Measurements from ENCODE around the gene POU3F3.

The POU3F3 gene

GRCh38 chr2:104862058-104862941, 8.4 kb downstream of the POU3F3 start:
- no peak for DNase-seq

GRCh38 chr2:104863146-104863467, 9.2 kb downstream of the POU3F3 start:
- DNase-seq: no peak

- no peak for DNase-seq
Measured at GRCh38 chr2:104863468-104864279, 9.8 kb downstream of the POU3F3 start.

DNA sequence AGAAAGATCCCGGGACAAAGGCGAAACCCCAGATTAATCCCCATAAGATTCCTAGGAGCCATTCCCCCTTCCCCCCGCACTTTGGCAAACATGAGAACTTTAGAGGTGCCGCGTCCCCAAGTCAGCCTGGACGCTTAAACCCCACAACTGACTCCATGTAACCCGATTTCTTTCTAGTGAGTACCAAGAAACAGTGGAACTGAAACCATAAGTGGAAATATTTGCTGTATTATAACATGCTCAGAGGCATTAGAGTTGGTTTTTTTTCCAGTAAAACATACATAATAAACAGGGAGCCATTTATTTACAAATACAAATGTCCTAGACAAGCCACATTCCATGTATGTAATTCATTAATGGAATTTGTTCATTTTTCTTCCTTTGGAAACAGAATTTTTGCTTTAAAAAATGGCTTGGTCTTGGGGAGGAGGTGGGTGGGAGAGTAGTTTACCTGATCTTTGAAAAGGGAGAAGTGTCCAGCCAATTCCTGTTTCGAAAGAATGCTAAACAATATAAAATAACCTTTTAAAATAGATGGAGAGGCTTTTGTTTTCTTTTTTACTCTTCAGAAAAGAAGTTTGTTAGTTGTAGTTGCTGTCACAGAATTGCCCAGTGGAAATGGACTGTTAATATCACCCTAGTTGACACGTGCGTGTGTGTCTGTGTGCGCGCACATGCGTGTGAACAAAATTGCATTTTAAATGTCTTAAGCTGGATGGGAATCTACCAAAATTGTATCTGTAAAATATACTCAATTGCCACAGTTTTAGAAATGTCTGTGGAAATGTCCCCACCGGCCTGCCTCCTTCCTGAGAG, 10.6 kb downstream of the POU3F3 start:
- no peak for DNase-seq

DNA sequence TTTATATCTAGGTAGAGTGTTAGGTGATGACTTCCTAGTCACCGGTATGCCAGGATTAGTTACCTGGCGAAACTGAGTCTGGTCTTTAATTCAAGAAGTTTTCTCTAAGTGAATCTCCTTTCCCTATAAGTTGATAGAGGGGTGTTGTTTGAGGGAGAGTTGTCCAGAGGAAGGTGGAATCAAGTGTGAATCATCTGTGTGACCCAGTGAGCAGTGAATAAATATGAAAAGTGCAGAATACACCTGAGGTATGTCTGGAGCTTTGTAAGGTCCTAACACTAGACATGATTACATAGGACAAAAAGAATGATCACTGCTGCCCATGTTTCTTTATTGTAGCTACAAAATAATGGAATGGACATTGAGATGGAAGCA, 11.2 kb downstream of the POU3F3 start:
- no peak for DNase-seq

DNA sequence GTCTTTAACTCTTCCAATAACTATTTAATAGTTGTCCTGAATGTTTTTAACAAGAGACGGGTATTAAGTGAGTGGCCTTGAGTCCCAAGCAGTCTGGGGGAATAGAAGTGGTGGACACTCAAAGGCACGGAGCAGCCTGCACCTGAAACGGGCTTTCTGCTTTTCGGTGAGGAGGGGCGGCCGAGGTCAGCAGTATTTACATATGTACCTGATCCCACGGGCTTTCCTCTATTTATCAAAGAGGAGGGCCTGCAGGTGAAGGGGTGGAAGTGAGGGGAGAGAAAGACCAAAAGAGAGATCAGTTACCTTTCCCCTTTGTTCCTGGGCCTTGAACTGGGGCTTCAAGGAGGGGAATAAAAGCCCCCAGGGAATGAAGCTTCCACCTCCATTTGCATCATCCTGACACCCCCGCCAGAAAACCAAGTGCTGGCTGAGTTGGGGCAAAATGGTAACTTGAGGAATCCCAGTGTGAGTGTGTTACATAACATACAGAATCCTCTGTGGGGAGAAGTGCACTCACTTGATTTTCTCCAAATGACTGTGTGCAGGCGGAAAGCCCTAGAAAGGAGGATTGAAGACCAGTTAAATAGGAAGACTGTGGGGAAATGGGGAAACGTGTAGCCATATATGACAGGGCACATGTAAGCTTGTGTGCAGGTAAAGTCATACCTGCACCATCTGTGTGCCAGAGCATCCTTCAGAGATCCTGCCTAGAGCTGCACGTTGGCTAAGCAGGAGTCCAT, 12.4 kb downstream of the POU3F3 start:
- DNase-seq: no peak

GRCh38 chr2:104866883-104867812, 13.2 kb downstream of the POU3F3 start:
- DNase-seq: no peak

DNA sequence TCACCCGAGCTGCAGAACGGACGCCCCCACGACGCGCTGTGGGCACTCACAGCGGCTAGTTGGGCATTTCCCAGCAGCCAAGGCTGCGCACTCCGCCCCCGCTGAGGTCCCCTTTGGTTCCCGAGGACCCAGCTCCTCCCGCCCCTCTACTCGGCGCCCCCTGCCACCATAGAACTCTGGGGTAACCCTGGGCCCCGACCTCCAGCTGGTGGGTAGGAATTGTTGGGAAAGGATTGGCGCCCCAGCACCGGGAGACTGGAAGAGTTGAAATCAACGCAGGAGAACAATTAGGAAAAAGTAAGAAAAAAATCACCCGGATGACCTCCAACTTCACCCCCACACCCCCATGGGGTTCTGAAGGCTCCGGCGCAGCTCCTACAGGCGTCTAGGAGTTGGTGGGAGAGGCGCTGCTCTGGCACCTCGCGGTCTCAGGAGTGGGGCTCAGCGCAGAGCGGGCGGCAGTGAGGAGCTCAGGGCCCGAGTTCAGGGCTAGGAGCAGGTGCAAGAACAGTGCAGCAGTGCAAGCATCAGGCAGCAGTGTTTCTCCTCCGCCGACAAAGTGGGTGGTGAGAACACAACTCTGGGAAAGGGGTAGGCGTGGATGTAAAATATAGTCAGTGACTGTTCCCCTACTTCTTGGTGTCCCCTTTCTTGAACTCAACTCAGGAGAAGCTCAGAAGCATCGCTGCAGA, 14.0 kb downstream of the POU3F3 start:
- DNase-seq: no peak

DNA sequence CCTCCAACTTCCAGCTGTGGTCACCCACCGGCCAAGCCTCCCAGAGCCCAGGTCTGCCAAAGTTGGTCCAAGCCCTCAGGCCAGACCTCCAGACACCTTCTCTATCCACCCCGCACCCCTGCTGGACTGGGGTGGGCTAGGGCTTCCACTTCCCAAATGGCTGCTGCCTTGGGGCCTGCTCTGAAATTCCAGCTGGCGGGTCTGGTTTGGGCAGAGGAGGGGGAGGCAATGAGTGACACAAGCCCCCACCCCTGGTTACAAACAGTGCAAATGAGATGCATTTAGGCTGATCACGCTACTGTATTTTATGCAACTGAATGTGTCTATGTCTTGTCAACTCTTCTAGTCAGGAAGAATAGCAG, 14.6 kb downstream of the POU3F3 start:
- DNase-seq: no peak

- no peak for DNase-seq
Measured at GRCh38 chr2:104870100-104870975, 16.4 kb downstream of the POU3F3 start.

DNA sequence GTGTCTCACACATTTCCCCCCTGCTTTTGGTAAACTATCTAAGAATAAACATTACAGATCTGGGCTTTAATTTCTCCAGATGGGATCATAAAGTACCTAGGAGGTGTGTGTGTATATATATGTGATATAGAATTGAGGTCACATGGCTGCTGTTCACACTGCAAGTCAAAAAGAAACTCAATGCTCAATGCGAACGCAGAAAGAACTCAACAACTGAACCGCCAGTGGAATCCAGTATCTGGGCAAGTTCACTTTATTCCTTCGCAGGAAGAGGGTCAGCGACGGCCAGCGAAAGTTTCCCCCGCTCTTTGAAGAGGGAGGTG, 17.7 kb downstream of the POU3F3 start:
- DNase-seq: no peak

GRCh38 chr2:104871972-104872865, 18.3 kb downstream of the POU3F3 start:
- no peak for DNase-seq

DNA sequence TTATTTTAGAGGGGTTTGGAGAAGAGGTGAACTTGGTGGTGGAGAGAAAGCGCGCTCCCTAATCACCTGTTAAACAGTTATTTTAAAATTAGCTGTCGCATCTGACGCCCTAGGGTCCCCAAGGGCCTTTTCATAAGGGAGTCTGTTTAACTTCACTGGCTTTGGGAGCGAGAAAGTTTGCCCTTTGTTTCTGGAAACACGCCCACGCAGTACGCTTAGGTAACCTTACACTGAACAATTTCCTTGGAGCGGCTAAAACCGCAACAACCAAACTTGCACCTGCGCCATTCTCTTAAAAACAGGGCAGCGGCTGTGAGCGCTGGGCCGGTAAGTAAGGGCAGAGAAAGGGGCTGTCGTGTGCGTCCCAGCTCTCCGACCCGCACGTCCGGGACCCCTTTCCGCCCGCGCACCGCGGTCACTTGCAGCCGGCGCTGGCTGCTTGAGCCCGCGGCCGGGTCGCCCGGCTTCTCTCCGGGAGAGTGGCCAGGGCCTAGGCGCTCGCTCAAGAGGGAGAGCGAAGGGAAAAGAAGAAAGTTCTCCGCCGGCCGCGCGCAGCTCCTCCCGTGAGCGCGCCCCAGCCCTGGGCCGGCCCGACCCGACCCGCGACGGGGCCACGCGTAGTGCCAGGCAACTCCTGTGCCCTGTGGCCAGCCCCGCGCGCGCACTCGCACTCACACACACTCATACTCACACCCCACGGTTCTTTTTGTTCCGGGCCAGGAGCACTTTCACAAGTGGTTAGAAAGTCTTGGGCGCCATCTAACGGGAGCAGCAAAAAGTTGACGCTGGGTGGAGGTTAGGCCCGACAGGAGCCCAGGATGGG, 19.2 kb downstream of the POU3F3 start:
- peak; percentile 76 for DNase-seq

- no peak for DNase-seq
Measured at GRCh38 chr2:104873689-104874054, 19.8 kb downstream of the POU3F3 start.

GRCh38 chr2:104874230-104874629, 20.3 kb downstream of the POU3F3 start:
- no peak for DNase-seq

DNA sequence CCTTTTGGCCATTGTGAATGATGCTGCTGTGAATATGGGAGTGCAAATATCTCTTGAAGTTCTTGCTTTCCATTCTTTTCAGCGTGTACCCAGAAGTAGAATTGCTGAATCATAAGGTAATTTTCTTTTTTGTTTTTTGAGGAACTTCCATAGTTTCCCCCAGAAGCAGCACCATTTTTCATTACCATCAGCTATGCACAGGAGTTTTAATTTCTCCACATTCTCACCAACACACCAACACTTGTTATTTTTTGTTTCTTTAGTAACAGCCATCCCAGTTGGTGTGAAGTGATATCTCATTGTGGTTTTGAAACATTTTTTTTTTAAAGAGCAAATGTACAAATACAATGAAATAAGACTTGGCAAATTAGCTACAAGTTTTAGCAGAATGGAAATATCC, 21.3 kb downstream of the POU3F3 start:
- DNase-seq: no peak

GRCh38 chr2:104876606-104877570, 23.0 kb downstream of the POU3F3 start:
- no peak for DNase-seq
